Measurements from ENCODE around the gene LBX1.

The LBX1 gene

DNA sequence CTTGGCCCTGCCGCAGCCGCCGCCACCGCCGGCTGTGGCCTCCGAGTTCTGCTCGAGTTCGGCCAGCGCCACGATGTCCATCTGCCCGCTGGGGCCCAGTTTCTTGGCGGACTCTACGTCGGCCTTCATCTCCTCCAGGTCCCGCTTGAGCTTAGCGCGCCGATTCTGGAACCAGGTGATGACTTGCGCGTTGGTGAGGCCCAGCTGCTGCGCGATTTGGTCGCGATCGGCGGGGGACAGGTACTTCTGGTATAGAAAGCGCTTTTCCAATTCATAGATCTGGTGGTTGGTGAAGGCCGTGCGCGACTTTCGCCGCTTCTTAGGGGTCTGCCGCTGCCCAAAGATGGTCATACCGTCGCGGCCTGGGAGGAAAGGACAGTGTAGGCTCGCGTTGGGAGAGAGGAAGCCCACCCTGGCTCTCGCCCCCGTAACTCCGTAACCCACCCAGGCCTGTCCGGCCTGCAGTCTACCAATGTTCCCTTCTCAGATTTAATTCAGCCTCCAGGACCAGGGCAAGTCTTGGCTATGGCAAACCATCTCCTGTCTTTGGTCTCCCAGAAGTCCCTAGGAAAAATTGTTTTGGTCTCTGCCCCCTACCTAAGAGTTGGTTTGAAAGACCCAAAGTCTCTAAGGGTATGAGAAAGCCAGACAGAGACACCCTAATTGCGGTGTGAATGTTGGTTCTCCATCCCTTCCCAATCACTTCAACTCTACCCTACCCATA lies 1.7 kb downstream of the LBX1 start:
- POLR2A ChIA-PET (ENCODE audit: low non-redundant PET): no interaction called here
- CTCF ChIA-PET: interaction anchor here (0.7 to 2.1 kb wide), 2 partner anchors 13 to 177 kb away, joined by 3 to 8 read pairs; no protein-coding TSS in a partner anchor
- no peak for DNase-seq (ENCODE audit: low spot score)

DNA sequence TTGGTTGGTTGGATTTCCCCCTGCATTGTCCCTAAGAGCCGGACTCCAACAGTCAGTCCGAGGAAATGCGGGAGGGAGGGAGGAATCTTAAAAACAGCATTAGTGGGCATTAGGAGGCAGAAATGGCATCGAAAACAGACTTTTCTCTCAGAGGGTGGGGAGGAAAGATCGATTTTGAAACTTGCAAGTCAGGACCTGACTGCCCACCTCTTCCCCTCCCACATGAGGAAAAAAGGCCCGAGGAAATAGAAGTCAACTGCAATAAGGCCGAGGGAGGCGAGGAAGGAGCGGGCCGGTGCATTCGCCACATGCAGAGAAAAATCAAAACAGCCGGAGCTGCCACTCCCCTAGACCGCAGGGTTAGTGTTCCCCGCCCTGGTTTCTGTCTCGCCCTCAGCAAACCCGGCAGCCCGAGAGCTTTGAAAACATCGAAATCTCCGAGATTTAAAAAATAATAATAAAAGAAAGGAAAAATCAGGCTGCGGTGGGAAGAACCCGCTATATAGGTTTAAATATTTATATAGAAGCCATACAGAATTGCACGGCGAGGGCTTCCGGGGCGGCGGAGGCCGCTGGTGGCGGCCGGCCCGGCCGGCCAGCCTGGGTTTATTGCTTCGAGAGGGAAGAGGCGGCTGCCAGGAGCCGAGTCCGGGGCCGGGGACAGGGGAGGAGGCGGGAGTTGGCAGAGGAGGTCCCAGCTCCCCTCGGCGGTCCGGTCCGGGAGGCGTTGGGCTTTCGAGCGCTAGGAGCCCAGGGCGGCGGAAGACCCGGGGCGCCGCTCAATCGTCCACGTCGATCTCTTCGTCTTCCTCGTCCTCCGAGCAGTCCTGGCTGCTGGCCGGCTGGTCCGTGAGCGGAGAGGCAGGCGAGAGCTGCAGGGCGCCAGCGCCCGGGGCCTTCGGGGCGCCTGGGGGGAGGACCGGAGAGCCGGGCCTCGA lies 2.5 kb downstream of the LBX1 start:
- CTCF ChIA-PET: interaction anchor here (2.1 kb wide), 1 partner anchor 12 kb away, joined by 8 read pairs; no protein-coding TSS in a partner anchor
- TF ChIP-seq, protein P1, sequence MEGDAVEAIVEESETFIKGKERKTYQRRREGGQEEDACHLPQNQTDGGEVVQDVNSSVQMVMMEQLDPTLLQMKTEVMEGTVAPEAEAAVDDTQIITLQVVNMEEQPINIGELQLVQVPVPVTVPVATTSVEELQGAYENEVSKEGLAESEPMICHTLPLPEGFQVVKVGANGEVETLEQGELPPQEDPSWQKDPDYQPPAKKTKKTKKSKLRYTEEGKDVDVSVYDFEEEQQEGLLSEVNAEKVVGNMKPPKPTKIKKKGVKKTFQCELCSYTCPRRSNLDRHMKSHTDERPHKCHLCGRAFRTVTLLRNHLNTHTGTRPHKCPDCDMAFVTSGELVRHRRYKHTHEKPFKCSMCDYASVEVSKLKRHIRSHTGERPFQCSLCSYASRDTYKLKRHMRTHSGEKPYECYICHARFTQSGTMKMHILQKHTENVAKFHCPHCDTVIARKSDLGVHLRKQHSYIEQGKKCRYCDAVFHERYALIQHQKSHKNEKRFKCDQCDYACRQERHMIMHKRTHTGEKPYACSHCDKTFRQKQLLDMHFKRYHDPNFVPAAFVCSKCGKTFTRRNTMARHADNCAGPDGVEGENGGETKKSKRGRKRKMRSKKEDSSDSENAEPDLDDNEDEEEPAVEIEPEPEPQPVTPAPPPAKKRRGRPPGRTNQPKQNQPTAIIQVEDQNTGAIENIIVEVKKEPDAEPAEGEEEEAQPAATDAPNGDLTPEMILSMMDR (conservative IDR thresholded peaks at IDR 0.05; ENCODE audit: low read depth): no peak
- DNase-seq (ENCODE audit: low spot score): no peak
- H3K27ac ChIP-seq: no peak overlapping the region
- POLR2A ChIA-PET (ENCODE audit: low non-redundant PET): no interaction called here

More for the DNA sequence above, 1.7 kb downstream of the LBX1 start:
- TF ChIP-seq, protein P1 (conservative IDR thresholded peaks at IDR 0.05; ENCODE audit: low read depth): no peak
- no peak overlapping the region for H3K27ac ChIP-seq

DNA sequence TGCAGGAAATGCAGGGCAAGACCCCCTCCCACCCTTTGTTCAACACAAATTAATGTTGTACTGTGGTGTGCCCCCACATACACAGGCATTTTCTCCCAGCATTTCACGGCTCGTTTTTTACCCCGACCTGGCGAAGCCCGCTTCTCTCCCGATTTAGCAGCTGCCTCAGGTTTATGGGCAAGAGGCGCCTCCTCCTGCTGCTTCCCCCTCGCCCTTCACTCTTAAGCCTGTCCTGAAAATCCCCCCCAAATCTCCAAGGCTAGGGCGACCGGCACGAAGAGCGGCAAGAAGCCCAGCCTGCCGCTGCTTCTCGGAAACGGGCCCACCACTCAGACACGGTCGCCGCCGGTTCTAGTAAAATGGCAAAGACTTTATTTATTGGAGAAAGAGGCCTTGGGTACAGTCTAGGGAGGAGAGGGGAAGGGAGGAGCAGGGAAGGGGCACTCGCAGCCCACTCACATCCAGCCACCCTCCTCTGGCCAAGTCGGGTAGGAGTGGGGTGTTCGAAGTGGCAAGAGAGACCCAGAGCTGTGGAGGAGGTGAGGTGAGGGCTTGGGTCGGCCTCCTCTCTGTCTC lies 3.3 kb downstream of the LBX1 start:
- no peak overlapping the region for H3K27ac ChIP-seq
- TF ChIP-seq, protein P1 (conservative IDR thresholded peaks at IDR 0.05; ENCODE audit: low read depth): no peak
- ChIA-PET POLR2A (ENCODE audit: low non-redundant PET) (no interaction called here), CTCF (no interaction called here)
- DNase-seq (ENCODE audit: low spot score): no peak

DNA sequence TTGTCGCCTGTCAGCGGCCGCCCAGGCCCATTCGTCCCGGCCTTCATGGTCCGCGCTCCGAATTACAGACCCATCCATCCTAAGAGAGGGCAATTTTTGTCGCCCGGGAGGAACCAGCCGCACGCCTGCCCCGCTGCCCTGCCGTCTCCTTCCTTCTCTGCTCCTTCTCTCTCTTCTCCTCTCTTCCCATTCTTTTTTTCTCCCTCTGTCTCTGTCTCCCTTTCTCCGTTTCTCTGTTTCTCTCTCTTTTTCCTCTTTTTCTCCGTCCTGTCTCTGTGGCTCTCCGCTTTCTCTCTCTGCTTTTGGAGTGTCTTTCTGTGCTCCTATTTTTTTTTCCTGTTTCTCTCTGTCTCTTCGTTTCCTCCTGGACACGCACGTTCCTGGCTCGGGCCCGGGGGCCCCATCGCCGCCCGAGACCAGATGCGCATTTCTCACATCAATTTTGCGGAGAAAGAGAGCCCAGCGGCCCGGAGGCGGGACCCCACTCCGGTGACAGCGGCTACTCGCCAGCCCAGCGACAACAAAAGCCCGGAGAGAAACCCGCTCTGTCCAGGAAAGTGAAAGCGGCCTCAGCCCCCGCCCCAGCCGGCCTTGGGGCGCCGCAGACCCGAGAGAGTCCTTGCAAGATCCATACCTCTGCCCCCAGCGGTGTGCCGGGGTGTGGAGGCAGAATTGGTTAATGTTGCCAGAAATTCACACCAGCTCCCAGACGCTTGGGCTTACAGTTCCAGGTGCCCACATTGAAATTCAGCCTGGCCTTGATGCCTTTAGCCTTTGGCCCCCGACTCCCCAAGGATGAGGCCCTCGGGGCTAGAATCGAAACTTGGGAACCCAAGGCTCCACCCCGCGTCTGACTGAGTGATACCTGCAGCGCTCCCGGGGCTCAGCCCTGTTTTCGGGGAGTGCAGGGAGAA lies 4.1 kb downstream of the LBX1 start:
- no peak for DNase-seq (ENCODE audit: low spot score)
- ChIA-PET POLR2A (ENCODE audit: low non-redundant PET) (no interaction called here), CTCF (interaction anchor here (0.6 to 3.2 kb wide), 2 partner anchors 11 to 243 kb away, joined by 3 to 23 read pairs; no protein-coding TSS in a partner anchor)
- TF ChIP-seq, protein P1 (conservative IDR thresholded peaks at IDR 0.05; ENCODE audit: low read depth): no peak
- no peak overlapping the region for H3K27ac ChIP-seq

DNA sequence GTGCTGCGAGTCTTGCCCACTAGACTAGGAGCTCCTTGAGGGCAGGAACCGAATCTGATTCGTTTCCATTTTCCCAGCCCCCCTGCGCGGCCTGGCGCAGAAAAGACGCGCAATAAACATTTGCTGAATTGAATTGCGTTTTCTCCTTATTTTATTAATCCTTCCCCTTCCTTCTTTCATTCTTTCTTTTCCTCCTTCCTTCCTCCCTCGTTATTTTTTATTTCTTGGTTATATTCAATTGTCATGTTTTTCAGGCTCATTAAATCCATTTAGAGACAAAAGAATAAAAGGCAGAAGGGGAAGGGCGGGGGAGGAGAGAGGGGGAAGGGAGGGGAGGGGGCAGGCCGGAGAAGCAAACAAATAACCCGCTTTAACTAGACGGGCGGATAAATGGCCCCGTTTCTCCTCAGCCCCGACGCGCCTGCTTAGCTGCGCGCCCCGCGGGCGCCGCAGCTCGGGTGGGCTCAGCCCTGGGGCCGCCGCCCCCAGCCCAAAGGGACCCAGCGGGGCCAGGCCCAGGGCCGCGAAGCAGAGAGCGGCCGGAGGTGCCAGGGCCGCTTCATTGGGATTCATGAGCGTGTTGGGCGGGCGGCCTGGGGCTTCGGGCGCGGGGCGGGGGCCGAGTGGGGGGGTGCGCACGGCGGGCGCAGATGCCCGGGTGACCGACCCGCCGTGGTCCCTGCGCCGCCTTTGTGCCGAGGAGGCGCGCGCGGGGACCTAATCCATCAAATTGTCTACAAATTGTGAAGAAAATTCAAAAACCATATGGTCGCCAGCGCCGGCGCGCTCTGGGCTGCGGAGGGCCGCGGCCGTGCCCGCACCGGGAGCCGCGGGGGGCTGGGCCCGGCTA lies 5.0 kb downstream of the LBX1 start:
- POLR2A ChIA-PET (ENCODE audit: low non-redundant PET): no interaction called here
- no peak for DNase-seq (ENCODE audit: low spot score)
- TF ChIP-seq, protein P1 (conservative IDR thresholded peaks at IDR 0.05; ENCODE audit: low read depth): no peak
- no peak overlapping the region for H3K27ac ChIP-seq
- CTCF ChIA-PET: interaction anchor here (0.5 to 3.2 kb wide), 2 partner anchors 11 to 226 kb away, joined by 3 to 23 read pairs; no protein-coding TSS in a partner anchor
